ENCODE results near the gene FBXL7. TPM values are rescaled to one million over a fixed set of nuclear protein-coding genes. Genes with fewer than 3 reads are reported as not detected.

The FBXL7 gene
- total and polyA plus RNA-seq, 2 donors (not counting 3 experiments of a cell fraction or from before 2014, with no cell fraction given): 23.5 to 32.2 TPM

DNA sequence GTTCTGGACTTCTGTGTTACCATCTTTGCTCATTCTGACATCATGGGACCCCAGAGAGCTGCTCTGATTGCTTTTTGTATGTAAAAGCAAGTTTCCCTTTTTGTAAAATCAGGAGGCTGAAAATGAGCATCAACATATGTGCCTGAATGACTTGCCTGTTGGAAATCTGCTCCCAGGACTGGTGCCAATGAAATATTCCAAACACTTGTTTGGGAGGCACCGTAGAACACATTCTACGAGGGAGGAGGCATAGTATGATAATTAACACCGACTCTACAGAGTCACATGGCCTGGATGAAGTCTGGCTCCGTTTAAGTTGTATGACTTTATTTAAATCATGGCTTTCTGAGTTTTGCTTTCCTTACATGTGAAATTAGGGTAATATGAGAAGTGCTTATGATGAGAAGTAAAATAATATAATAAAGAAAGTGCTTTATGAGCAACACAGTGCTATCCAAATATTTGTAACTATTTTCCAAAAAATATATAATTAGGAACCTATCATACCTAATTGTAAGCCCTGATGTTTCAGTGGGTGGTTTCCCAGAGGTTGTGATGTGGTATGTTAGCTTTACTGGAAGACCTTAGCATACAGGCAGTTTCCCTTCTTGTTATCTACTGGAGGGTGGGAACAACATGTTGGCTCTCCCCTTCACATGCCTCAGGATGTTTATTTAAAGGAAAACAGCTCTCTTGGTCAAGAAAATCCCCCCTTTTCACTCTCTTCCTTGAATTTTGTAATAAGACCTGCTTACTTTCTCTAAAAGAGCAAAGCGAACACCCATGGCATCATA, 238.1 kb downstream of the FBXL7 start:
- FAIRE-seq: no peak
- Histone ChIP-seq H3K4me3 (replicated peaks in 1 of 3; ENCODE audit: insufficient read depth in 1 of 3, low read depth in 1 of 3, low read length in 3 of 3) (no peak overlapping the region), H3K9ac (replicated peaks; ENCODE audit: extremely low read depth, insufficient read depth, low read length) (no peak overlapping the region), H2AFZ (ENCODE audit: low read depth, low read length) (no peak overlapping the region), H3K9me3 (replicated peaks; ENCODE audit: control insufficient read depth, insufficient read depth, low read length) (no peaks in the 10 kb centered on the region), H3K79me2 (ENCODE audit: control insufficient read depth, insufficient read depth, low read length) (no peaks in the 10 kb centered on the region), H3K9me1 (replicated peaks; ENCODE audit: control insufficient read depth, extremely low read depth, insufficient read depth, low read length) (no peaks in the 10 kb centered on the region), H3K36me3 (ENCODE audit: control insufficient read depth in 2 of 2, extremely low read depth in 1 of 2, insufficient read depth in 2 of 2, low read length in 2 of 2) (no peaks in the 10 kb centered on the region), H3K4me2 (ENCODE audit: insufficient read depth, low read length) (no peak overlapping the region), H3K27ac (ENCODE audit: insufficient read depth, low read depth, low read length) (no peak overlapping the region), H3K27me3 (ENCODE audit: control insufficient read depth in 2 of 2, insufficient read depth in 2 of 2, low read length in 2 of 2) (no peaks in the 10 kb centered on the region), H4K20me1 (replicated peaks; ENCODE audit: control insufficient read depth, extremely low read depth, insufficient read depth, low read length) (peaks cover 2% of the 10 kb centered on the region), H3K4me1 (ENCODE audit: control insufficient read depth, extremely low read depth, insufficient read depth, low read length) (no peaks in the 10 kb centered on the region)
- POLR2A ChIA-PET: interaction anchor here (0.6 kb wide), 1 partner anchor 185 kb away, joined by 3 read pairs; no protein-coding TSS in a partner anchor
- dilution Hi-C loops (cut with MboI; ENCODE audit: extremely low pct_ligation_motif_present, low sequenced_read_pairs): no loop called here
- no TSS peak for BruUV-seq (replicated peaks)
- DNase-seq (ENCODE audit: low read depth, low spot score): no peak
- intact Hi-C loops (cut with micrococcal nuclease): no loop called here
- TF ChIP-seq MYC (IDR thresholded peaks at IDR 0.05; ENCODE audit: low read depth, low read length): no peak
- CTCF ChIA-PET: interaction anchor here (0.6 to 1.4 kb wide), 2 partner anchors 16 to 39 kb away, joined by 3 read pairs; no protein-coding TSS in a partner anchor

DNA sequence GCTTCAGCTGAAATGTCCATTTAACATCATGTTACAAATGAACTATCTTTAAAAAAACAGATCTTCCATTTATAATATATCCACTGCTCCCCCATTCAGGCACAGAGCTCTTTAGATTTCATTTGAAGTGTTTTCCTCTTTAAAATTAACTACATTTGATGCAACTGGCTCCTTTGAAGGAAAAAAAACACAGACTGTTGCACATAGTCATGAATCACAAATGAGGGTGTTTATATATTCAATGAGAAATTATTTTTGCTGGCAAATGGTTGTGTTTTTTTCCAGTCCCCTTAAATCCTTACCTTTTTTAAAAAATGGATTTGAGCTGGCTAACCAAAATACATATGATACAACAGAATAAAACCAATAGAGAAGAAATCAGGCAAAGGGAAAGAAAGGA, 240.4 kb downstream of the FBXL7 start:
- no peak overlapping the region for H3K4me2 ChIP-seq (ENCODE audit: insufficient read depth, low read length)
- H3K27ac ChIP-seq (ENCODE audit: insufficient read depth, low read depth, low read length): no peak overlapping the region
- H3K9me1 ChIP-seq (replicated peaks; ENCODE audit: control insufficient read depth, extremely low read depth, insufficient read depth, low read length): no peaks in the 10 kb centered on the region
- no peaks in the 10 kb centered on the region for H3K9me3 ChIP-seq (replicated peaks; ENCODE audit: control insufficient read depth, insufficient read depth, low read length)
- H3K4me3 ChIP-seq (replicated peaks in 1 of 3; ENCODE audit: insufficient read depth in 1 of 3, low read depth in 1 of 3, low read length in 3 of 3): no peak overlapping the region
- H3K4me1 ChIP-seq (ENCODE audit: control insufficient read depth, extremely low read depth, insufficient read depth, low read length): no peaks in the 10 kb centered on the region
- no peaks in the 10 kb centered on the region for H3K27me3 ChIP-seq (ENCODE audit: control insufficient read depth in 2 of 2, insufficient read depth in 2 of 2, low read length in 2 of 2)
- no TSS peak for BruUV-seq (replicated peaks)
- POLR2A ChIA-PET: no interaction called here
- dilution Hi-C loops (cut with MboI; ENCODE audit: extremely low pct_ligation_motif_present, low sequenced_read_pairs): no loop called here
- no peak overlapping the region for H3K9ac ChIP-seq (replicated peaks; ENCODE audit: extremely low read depth, insufficient read depth, low read length)
- H3K79me2 ChIP-seq (ENCODE audit: control insufficient read depth, insufficient read depth, low read length): no peaks in the 10 kb centered on the region
- CTCF ChIA-PET: interaction anchor here (0.8 kb wide), 1 partner anchor 17 kb away, joined by 3 read pairs; no protein-coding TSS in a partner anchor
- FAIRE-seq (no peak), DNase-seq (ENCODE audit: low read depth, low spot score) (no peak)
- no peak for TF ChIP-seq GATA2 (IDR thresholded peaks at IDR 0.05; ENCODE audit: insufficient read depth, insufficient read length, low read depth, low read length)
- no peak for TF ChIP-seq MYC (IDR thresholded peaks at IDR 0.05; ENCODE audit: low read depth, low read length)
- TF ChIP-seq, protein P1, sequence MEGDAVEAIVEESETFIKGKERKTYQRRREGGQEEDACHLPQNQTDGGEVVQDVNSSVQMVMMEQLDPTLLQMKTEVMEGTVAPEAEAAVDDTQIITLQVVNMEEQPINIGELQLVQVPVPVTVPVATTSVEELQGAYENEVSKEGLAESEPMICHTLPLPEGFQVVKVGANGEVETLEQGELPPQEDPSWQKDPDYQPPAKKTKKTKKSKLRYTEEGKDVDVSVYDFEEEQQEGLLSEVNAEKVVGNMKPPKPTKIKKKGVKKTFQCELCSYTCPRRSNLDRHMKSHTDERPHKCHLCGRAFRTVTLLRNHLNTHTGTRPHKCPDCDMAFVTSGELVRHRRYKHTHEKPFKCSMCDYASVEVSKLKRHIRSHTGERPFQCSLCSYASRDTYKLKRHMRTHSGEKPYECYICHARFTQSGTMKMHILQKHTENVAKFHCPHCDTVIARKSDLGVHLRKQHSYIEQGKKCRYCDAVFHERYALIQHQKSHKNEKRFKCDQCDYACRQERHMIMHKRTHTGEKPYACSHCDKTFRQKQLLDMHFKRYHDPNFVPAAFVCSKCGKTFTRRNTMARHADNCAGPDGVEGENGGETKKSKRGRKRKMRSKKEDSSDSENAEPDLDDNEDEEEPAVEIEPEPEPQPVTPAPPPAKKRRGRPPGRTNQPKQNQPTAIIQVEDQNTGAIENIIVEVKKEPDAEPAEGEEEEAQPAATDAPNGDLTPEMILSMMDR (IDR thresholded peaks at IDR 0.05; ENCODE audit: extremely low read depth in 1 of 2, insufficient read depth in 1 of 2, low read depth in 1 of 2, low read length in 2 of 2): no peak
- no peak for TF ChIP-seq POLR2A (IDR thresholded peaks at IDR 0.05; ENCODE audit: low read depth, low read length)
- no peak for TF ChIP-seq JUN (IDR thresholded peaks at IDR 0.05; ENCODE audit: borderline replicate concordance, insufficient read depth, insufficient read length, low read depth)
- TF ChIP-seq FOS (IDR thresholded peaks at IDR 0.05; ENCODE audit: borderline replicate concordance, insufficient read depth, low read length): no peak
- no peak for TF ChIP-seq EZH2 (IDR thresholded peaks at IDR 0.05; ENCODE audit: borderline replicate concordance, low read depth, low read length, severe bottlenecking)
- TF ChIP-seq POLR2AphosphoS5 (IDR thresholded peaks at IDR 0.05; ENCODE audit: insufficient read depth, low read depth, low read length): no peak
- TF ChIP-seq, protein P2, sequence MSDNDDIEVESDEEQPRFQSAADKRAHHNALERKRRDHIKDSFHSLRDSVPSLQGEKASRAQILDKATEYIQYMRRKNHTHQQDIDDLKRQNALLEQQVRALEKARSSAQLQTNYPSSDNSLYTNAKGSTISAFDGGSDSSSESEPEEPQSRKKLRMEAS (IDR thresholded peaks at IDR 0.05; ENCODE audit: insufficient read depth, insufficient read length): no peak
- peaks cover 2% of the 10 kb centered on the region for H4K20me1 ChIP-seq (replicated peaks; ENCODE audit: control insufficient read depth, extremely low read depth, insufficient read depth, low read length)
- no peak overlapping the region for H2AFZ ChIP-seq (ENCODE audit: low read depth, low read length)
- H3K36me3 ChIP-seq (ENCODE audit: control insufficient read depth in 2 of 2, extremely low read depth in 1 of 2, insufficient read depth in 2 of 2, low read length in 2 of 2): no peaks in the 10 kb centered on the region
- intact Hi-C loops (cut with micrococcal nuclease): no loop called here

All from endothelial cell of umbilical vein (primary cell).